HG03025 (cell line): ENCODE results near the gene KRTCAP2.

Source experiments
- ATAC-seq: cut with Tn5 transposase; IDR thresholded peaks from one replicate; pipeline ENCODE4 v1.9.1; 2021; ENCODE audit warnings: mild to moderate bottlenecking, moderate library complexity; ENCODE audit not compliant: unreplicated experiment, low FRiP score

Gene KRTCAP2

DNA sequence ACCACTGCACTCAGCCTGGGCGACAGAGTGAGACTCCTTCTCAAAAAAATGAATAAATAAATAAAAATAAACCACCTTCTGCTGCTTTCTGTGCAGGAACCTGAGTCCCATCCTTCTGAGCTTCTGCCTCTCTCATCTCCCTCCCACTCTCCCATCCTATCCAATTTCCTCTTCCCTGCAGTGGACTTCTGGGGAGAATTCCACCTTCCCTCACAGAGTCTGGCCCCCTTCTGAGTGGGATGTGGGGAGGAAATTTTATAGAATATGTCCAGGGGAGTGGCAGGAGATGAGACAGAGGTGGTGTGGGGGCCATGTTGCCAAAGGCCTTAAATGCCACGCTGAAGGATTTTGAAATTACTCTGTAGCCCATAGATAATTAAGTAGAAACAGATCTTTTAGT lies 50.8 kb downstream of the KRTCAP2 start:
- no peak for ATAC-seq

DNA sequence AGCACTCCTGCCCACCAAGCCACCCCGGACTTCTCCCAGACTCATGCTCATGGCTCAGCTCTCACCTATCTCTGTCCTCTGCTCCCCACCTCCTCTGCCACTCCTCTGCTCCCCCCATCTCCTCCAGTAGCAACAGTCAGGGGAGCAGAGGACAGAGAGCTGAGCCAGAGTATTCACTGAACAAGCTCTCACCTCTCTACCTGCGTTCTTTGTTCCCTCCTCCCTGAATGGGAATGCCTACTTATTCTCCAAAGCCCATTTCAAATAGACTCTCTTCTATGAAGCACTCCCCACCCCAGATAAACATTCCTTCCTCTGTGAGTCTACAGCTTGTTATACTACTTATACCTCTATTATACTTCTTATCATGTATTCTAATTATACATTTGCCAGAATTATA lies 51.9 kb downstream of the KRTCAP2 start:
- no peak for ATAC-seq

DNA sequence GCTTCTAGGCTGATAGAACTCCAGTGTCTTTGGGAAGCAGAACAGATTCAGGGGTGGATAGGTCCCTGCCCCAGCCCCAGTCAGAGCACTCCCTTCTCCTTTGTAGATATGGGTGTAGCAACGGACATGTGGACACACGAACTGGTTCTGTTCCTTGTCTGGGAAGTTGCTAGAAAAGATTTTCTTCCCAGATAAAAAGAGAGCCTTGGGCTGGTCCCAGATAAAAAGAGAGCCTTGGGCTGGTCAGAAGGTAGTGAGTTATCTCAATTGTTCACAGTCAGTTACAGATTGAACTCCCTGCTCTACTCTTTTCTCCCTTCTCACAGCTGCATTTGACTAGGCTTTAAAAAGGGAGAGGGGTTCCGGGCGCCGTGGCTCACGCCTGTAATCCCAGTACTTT lies 52.9 kb downstream of the KRTCAP2 start:
- ATAC-seq: no peak
